PC-3 (cell line): ENCODE measurements around the gene CDH16. TPM values are rescaled to one million over a fixed set of nuclear protein-coding genes. Genes with fewer than 3 reads are reported as not detected.
"Not testable (repeated sequence)": the region's sequence is repeated elsewhere in the genome, so short reads cannot be mapped to it uniquely, and the experiment has no call there.

Experiments used
- ATAC-seq: fragments of 200-7000 bp; cut with Tn5 transposase; 2 replicates; pipeline ENCODE4 v1.9.1; 2020; ENCODE audit warnings: mild to moderate bottlenecking, moderate library complexity
- BruUV-seq: library from RNA; stranded (reverse); fragments of 400-500 nt; replicated peaks from 2 replicates; lab custom pipeline; 2021; lab: Mats Ljungman, UMichigan
- CTCF ChIA-PET: fragments of 300-600 bp; sonication (Branson Sonifier 250); formaldehyde crosslinking; loops from one replicate; lab custom pipeline; 2022; ENCODE audit warnings: antibody characterized with exemption; lab: Charles Lee
- POLR2A ChIA-PET: fragments of 300-600 bp; sonication (Branson Sonifier 250); formaldehyde crosslinking; loops from one replicate; lab custom pipeline; 2022; ENCODE audit warnings: antibody characterized with exemption; ENCODE audit not compliant: unreplicated experiment; lab: Charles Lee
- DNase-seq: peaks from one replicate; pipeline ENCODE4 v3.0.0-alpha.2; 2015
- H2AFZ ChIP-seq: fragments of 300-600 bp; sonication (generic); 2 replicates; pipeline ENCODE4 v1.6.0; 2016; ENCODE audit warnings: antibody characterized with exemption, low read length
- H3F3A ChIP-seq: fragments of 300-600 bp; sonication (generic); one replicate; pipeline ENCODE4 v1.6.0; 2017; ENCODE audit warnings: antibody characterized with exemption, low read length, control low read depth, mild to moderate bottlenecking; ENCODE audit not compliant: unreplicated experiment
- H3K27ac ChIP-seq: fragments of 300-600 bp; sonication (generic); 2 replicates; pipeline ENCODE4 v1.5.1; 2016; ENCODE audit warnings: mild to moderate bottlenecking, low read length
- H3K27me3 ChIP-seq: fragments of 300-600 bp; sonication (generic); 2 replicates; pipeline ENCODE4 v1.6.1; 2016; ENCODE audit warnings: low read length, mixed read lengths
- H3K36me3 ChIP-seq: fragments of 300-600 bp; sonication (generic); 2 replicates; pipeline ENCODE4 v1.6.1; 2016; ENCODE audit warnings: low read depth, mixed run types, low read length, mixed read lengths
- H3K4me1 ChIP-seq: fragments of 300-600 bp; sonication (generic); 2 replicates; pipeline ENCODE4 v1.5.1; 2016; ENCODE audit warnings: low read length; ENCODE audit not compliant: insufficient read depth
- H3K4me2 ChIP-seq: fragments of 300-600 bp; sonication (generic); 2 replicates; pipeline ENCODE4 v1.6.0; 2016; ENCODE audit warnings: low read length
- H3K4me3 ChIP-seq: fragments of 300-600 bp; sonication (generic); 2 replicates; pipeline ENCODE4 v1.5.1; 2016; ENCODE audit warnings: mild to moderate bottlenecking, low read length, mixed read lengths
- H3K79me2 ChIP-seq: fragments of 300-600 bp; sonication (generic); 2 replicates; pipeline ENCODE4 v1.6.1; 2017; ENCODE audit warnings: low read length, mixed read lengths
- H3K9ac ChIP-seq: fragments of 300-600 bp; sonication (generic); 2 replicates; pipeline ENCODE4 v1.6.0; 2016; ENCODE audit warnings: mild to moderate bottlenecking, low read length
- H3K9me2 ChIP-seq: fragments of 300-600 bp; sonication (generic); replicated peaks from 2 replicates; pipeline ENCODE4 v1.6.1; 2016; ENCODE audit warnings: mixed run types, low read length, mixed read lengths
- H3K9me3 ChIP-seq: fragments of 300-600 bp; sonication (generic); 2 replicates; pipeline ENCODE4 v1.6.1; 2016; ENCODE audit warnings: low read length, mixed read lengths
- H4K20me1 ChIP-seq: fragments of 300-600 bp; sonication (generic); 2 replicates; pipeline ENCODE4 v1.6.1; 2016; ENCODE audit warnings: low read length, mixed read lengths
- EZH2 ChIP-seq: fragments of 300-600 bp; sonication (generic); IDR thresholded peaks from one replicate; pipeline ENCODE4 v1.6.1; 2017; ENCODE audit warnings: antibody characterized with exemption, mild to moderate bottlenecking, low read length; ENCODE audit not compliant: unreplicated experiment
- EZH2phosphoT487 ChIP-seq: fragments of 300-600 bp; sonication (generic); IDR thresholded peaks from 2 replicates; pipeline ENCODE4 v1.6.1; 2018; ENCODE audit warnings: mild to moderate bottlenecking, antibody characterized with exemption, low read length, borderline replicate concordance
- intact Hi-C: fragments of 100-400 bp; cut with micrococcal nuclease; formaldehyde crosslinking; loops from 2 replicates; pipeline ENCODE4 v1.9.0; 2023
- total RNA-seq: library from RNA; depleted of rRNA; stranded (reverse); fragments of >200 nt; gene quantifications from 2 replicates; pipeline ENCODE4 v1.2.3, GENCODE V29; 2014
- TF ChIP-seq, protein P1 (sequence below): fragments of 300-600 bp; sonication (generic); conservative IDR thresholded peaks from 2 replicates; pipeline ENCODE4 v1.5.1; 2017; ENCODE audit warnings: antibody characterized with exemption, low read depth, mild to moderate bottlenecking, low read length

CDH16 gene
- total RNA-seq, 1 experiment from 2014 or later, result not detected

DNA sequence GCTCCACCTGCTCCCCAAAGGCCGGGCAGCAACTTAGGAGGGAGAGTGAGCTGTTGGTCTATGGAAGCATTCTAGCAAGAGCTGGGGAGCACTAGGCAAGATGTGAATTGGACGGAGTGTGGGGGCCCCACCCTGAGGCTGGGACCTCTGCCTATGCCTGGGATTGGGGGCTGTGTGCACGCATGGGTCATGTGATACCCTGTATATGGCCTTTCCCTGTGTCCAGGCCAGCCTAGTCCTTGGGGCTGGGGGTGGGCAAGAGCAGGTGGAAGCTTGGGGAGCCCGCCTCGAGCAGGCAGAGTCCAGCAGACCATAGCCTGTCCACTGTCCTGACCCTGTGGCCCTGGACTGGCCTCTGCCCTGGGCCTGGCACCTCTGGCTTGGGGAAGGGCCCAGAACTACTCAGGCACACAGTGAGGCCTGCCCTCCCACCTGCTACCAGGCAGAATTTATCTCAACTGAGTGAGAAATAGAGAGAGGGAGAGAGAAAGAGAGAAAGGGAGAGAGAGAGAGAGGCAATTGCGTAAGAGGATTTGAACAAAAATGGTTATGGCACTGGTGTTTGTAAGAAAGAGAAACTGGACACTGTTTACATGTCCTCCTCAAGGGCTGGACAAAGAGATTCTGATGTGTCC is 19.3 kb downstream of the CDH16 start:
- Histone ChIP-seq H3K9me3 (no peaks in the 10 kb centered on the region), H3K79me2 (no peaks in the 10 kb centered on the region), H3K4me2 (no peak overlapping the region), H3K27ac (no peak overlapping the region), H3K9me2 (no peaks in the 10 kb centered on the region), H3F3A (no peaks in the 10 kb centered on the region), H3K36me3 (no peaks in the 10 kb centered on the region), H4K20me1 (no peaks in the 10 kb centered on the region), H3K4me3 (no peak overlapping the region), H3K9ac (no peak overlapping the region), H3K4me1 (peaks cover 4% of the 10 kb centered on the region; the same call in 1 of the 2 replicates), H2AFZ (no peak overlapping the region), H3K27me3 (no peaks in the 10 kb centered on the region)
- no TSS peak for BruUV-seq
- intact Hi-C loops, result no loop called here
- TF ChIP-seq, protein P1, sequence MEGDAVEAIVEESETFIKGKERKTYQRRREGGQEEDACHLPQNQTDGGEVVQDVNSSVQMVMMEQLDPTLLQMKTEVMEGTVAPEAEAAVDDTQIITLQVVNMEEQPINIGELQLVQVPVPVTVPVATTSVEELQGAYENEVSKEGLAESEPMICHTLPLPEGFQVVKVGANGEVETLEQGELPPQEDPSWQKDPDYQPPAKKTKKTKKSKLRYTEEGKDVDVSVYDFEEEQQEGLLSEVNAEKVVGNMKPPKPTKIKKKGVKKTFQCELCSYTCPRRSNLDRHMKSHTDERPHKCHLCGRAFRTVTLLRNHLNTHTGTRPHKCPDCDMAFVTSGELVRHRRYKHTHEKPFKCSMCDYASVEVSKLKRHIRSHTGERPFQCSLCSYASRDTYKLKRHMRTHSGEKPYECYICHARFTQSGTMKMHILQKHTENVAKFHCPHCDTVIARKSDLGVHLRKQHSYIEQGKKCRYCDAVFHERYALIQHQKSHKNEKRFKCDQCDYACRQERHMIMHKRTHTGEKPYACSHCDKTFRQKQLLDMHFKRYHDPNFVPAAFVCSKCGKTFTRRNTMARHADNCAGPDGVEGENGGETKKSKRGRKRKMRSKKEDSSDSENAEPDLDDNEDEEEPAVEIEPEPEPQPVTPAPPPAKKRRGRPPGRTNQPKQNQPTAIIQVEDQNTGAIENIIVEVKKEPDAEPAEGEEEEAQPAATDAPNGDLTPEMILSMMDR, result no peak
- TF ChIP-seq EZH2phosphoT487 (no peak), EZH2 (no peak)
- ChIA-PET CTCF (no interaction called here), POLR2A (no interaction called here)
- DNase-seq (no peak), ATAC-seq (no peak)

DNA sequence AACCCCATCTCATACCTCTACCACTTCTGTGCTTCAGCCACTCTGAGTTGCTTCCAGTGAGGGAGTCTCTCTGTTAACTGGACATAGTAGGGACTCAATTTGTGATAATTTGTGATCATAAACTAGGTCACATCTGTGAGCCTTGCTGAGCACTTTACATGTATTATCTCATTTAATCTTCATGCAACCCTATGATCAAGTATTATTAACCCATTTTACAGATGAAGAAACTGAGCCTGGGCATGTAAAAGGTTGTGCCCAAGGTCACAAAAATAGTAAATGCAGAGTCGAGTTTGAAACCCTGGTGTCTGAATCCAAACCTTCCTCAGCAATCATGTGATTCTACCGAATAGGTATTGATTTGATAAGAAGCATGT is 19.8 kb downstream of the CDH16 start:
- ATAC-seq, result no peak
- CTCF ChIA-PET, result no interaction called here
- no peak overlapping the region for H3K27ac ChIP-seq

DNA sequence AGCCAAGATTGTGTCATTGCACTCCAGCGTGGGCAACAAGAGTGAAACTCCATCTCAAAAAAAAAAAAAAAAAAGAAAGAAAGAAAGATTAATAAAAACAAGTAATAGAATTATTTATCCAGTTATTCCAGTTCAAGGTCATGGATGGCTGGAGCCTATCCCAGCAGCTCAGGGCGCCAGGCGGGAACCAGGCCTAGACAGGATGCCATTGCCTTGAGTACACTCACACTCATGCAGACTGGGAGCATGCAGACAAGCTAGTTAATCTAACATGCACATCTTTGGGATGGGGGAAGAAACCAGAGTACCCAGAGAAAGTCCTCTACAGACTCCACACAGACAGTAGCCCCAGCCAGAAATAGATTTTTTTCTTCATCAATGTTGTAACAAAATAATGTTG is 20.5 kb downstream of the CDH16 start:
- no peak overlapping the region for H3K27ac ChIP-seq
- DNase-seq (no peak), ATAC-seq (no peak)
- TF ChIP-seq EZH2 (no peak), EZH2phosphoT487 (no peak)
- TF ChIP-seq, protein P1, result no peak
- H3K79me2 ChIP-seq, result no peaks in the 10 kb centered on the region
- ChIA-PET POLR2A (no interaction called here), CTCF (no interaction called here)
- H3K9ac ChIP-seq, result no peak overlapping the region
- no peaks in the 10 kb centered on the region for H3K36me3 ChIP-seq
- no peak overlapping the region for H2AFZ ChIP-seq
- BruUV-seq, result no TSS peak
- no peak overlapping the region for H3K4me2 ChIP-seq
- intact Hi-C loops, result no loop called here
- peaks cover 4% of the 10 kb centered on the region; the same call in 1 of the 2 replicates for H3K4me1 ChIP-seq
- H3K27me3 ChIP-seq, result no peaks in the 10 kb centered on the region
- no peaks in the 10 kb centered on the region for H3K9me3 ChIP-seq
- no peaks in the 10 kb centered on the region for H4K20me1 ChIP-seq
- no peaks in the 10 kb centered on the region for H3F3A ChIP-seq
- H3K4me3 ChIP-seq, result no peak overlapping the region
- H3K9me2 ChIP-seq, result no peaks in the 10 kb centered on the region

More for the DNA sequence above, 19.8 kb downstream of the CDH16 start:
- POLR2A ChIA-PET, result no interaction called here
- Histone ChIP-seq H3K4me3 (no peak overlapping the region), H3K9me3 (no peaks in the 10 kb centered on the region), H3K4me1 (peaks cover 4% of the 10 kb centered on the region; the same call in 1 of the 2 replicates), H3F3A (no peaks in the 10 kb centered on the region), H3K27me3 (no peaks in the 10 kb centered on the region), H3K79me2 (no peaks in the 10 kb centered on the region), H3K9ac (no peak overlapping the region), H3K9me2 (no peaks in the 10 kb centered on the region), H4K20me1 (no peaks in the 10 kb centered on the region), H3K36me3 (no peaks in the 10 kb centered on the region), H2AFZ (no peak overlapping the region), H3K4me2 (no peak overlapping the region)
- no TSS peak for BruUV-seq
- intact Hi-C loops, result no loop called here
- no peak for DNase-seq
- TF ChIP-seq EZH2 (no peak), EZH2phosphoT487 (no peak)
- TF ChIP-seq, protein P1, result no peak

DNA sequence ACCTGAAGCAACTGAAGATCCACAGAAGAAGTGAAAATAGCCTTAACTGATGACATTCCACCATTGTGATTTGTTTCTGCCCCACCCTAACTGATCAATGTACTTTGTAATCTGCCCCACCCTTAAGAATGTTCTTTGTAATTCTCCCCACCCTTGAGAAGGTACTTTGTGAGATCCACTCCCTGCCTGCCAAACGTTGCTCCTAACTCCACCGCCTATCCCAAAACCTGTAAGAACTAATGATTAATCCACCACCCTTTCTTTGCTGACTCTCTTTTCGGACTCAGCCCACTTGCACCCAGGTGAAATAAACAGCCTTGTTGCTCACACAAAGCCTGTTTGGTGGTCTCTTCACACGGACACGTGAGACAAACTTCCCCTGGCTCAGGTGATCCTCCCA is 22.0 kb downstream of the CDH16 start:
- H3K36me3 ChIP-seq, H3K27ac ChIP-seq, ATAC-seq, H2AFZ ChIP-seq, POLR2A ChIA-PET, H3K4me1 ChIP-seq, DNase-seq, H3K9me2 ChIP-seq, H3K79me2 ChIP-seq, intact Hi-C loops, H4K20me1 ChIP-seq, H3K4me3 ChIP-seq, H3F3A ChIP-seq, H3K27me3 ChIP-seq, BruUV-seq, H3K9me3 ChIP-seq, CTCF ChIA-PET, H3K4me2 ChIP-seq, H3K9ac ChIP-seq: not testable (repeated sequence)
